ENCODE data around the gene EDIL3. TPM values are rescaled to one million over a fixed set of nuclear protein-coding genes. Genes with fewer than 3 reads are reported as not detected.
"Not testable (repeated sequence)": the region's sequence is repeated elsewhere in the genome, so short reads cannot be mapped to it uniquely, and the experiment has no call there.

EDIL3 gene
- total and polyA plus RNA-seq, 4 donors: 70.2 to 246 (median 79.5) TPM

GRCh38 chr5:84361572-84361971 lies 23.1 kb downstream of the EDIL3 start:
- Histone ChIP-seq H3K4me1 (ENCODE audit: control insufficient read depth, insufficient read depth, low read length) (no peaks in the 10 kb centered on the region), H3K27ac (ENCODE audit: low read depth, low read length) (no peak overlapping the region), H3K27me3 (ENCODE audit: control insufficient read depth, insufficient read depth, low read length) (no peaks in the 10 kb centered on the region), H3K36me3 (ENCODE audit: control insufficient read depth, insufficient read depth, low read length) (no peaks in the 10 kb centered on the region), H3K9me3 (ENCODE audit: control insufficient read depth, insufficient read depth, low read length) (no peaks in the 10 kb centered on the region), H3K4me3 (ENCODE audit: low read depth, low read length) (no peak overlapping the region)
- no CpG with 5 or more reads among the region's 2 CpGs for WGBS (ENCODE audit: insufficient coverage)
- no peak for DNase-seq (ENCODE audit: low read depth in 4 of 6, low spot score in 6 of 6)

- Histone ChIP-seq H3K4me1 (ENCODE audit: control insufficient read depth, insufficient read depth, low read length) (no peaks in the 10 kb centered on the region), H3K4me3 (ENCODE audit: low read depth, low read length) (no peak overlapping the region), H3K27ac (ENCODE audit: low read depth, low read length) (no peak overlapping the region), H3K27me3 (ENCODE audit: control insufficient read depth, insufficient read depth, low read length) (no peaks in the 10 kb centered on the region), H3K36me3 (ENCODE audit: control insufficient read depth, insufficient read depth, low read length) (no peaks in the 10 kb centered on the region), H3K9me3 (ENCODE audit: control insufficient read depth, insufficient read depth, low read length) (no peaks in the 10 kb centered on the region)
- no peak for DNase-seq (ENCODE audit: low read depth in 4 of 6, low spot score in 6 of 6)
- no CpG with 5 or more reads among the region's 3 CpGs for WGBS (ENCODE audit: insufficient coverage)
Measured at GRCh38 chr5:84360056-84360455, 24.6 kb downstream of the EDIL3 start.

- no peak overlapping the region for H3K27ac ChIP-seq (ENCODE audit: low read depth, low read length)
- 94% methylated on average over 2 of the region's 4 CpGs for WGBS (ENCODE audit: insufficient coverage)
- H3K4me3 ChIP-seq (ENCODE audit: low read depth, low read length): no peak overlapping the region
- H3K36me3 ChIP-seq (ENCODE audit: control insufficient read depth, insufficient read depth, low read length): no peaks in the 10 kb centered on the region
- H3K9me3 ChIP-seq (ENCODE audit: control insufficient read depth, insufficient read depth, low read length): no peaks in the 10 kb centered on the region
- no peaks in the 10 kb centered on the region for H3K4me1 ChIP-seq (ENCODE audit: control insufficient read depth, insufficient read depth, low read length)
- DNase-seq (ENCODE audit: low read depth in 4 of 6, low spot score in 6 of 6): no peak
- H3K27me3 ChIP-seq (ENCODE audit: control insufficient read depth, insufficient read depth, low read length): no peaks in the 10 kb centered on the region
Measured at GRCh38 chr5:84354101-84354500, 30.6 kb downstream of the EDIL3 start.

- no CpG with 5 or more reads among the region's 1 CpG for WGBS (ENCODE audit: insufficient coverage)
- no peaks in the 10 kb centered on the region for H3K4me1 ChIP-seq (ENCODE audit: control insufficient read depth, insufficient read depth, low read length)
- no peaks in the 10 kb centered on the region for H3K36me3 ChIP-seq (ENCODE audit: control insufficient read depth, insufficient read depth, low read length)
- H3K9me3 ChIP-seq (ENCODE audit: control insufficient read depth, insufficient read depth, low read length): no peaks in the 10 kb centered on the region
- no peak overlapping the region for H3K27ac ChIP-seq (ENCODE audit: low read depth, low read length)
- no peak for DNase-seq (ENCODE audit: low read depth in 4 of 6, low spot score in 6 of 6)
- no peaks in the 10 kb centered on the region for H3K27me3 ChIP-seq (ENCODE audit: control insufficient read depth, insufficient read depth, low read length)
- no peak overlapping the region for H3K4me3 ChIP-seq (ENCODE audit: low read depth, low read length)
Measured at GRCh38 chr5:84344788-84345187, 39.9 kb downstream of the EDIL3 start.

GRCh38 chr5:84343171-84343570 lies 41.5 kb downstream of the EDIL3 start:
- no peak for DNase-seq (ENCODE audit: low read depth in 4 of 6, low spot score in 6 of 6)
- Histone ChIP-seq H3K27me3 (ENCODE audit: control insufficient read depth, insufficient read depth, low read length) (no peaks in the 10 kb centered on the region), H3K4me3 (ENCODE audit: low read depth, low read length) (no peak overlapping the region), H3K36me3 (ENCODE audit: control insufficient read depth, insufficient read depth, low read length) (no peaks in the 10 kb centered on the region), H3K27ac (ENCODE audit: low read depth, low read length) (no peak overlapping the region), H3K4me1 (ENCODE audit: control insufficient read depth, insufficient read depth, low read length) (no peaks in the 10 kb centered on the region), H3K9me3 (ENCODE audit: control insufficient read depth, insufficient read depth, low read length) (no peaks in the 10 kb centered on the region)

- Histone ChIP-seq H3K9me3 (ENCODE audit: control insufficient read depth, insufficient read depth, low read length) (no peaks in the 10 kb centered on the region), H3K36me3 (ENCODE audit: control insufficient read depth, insufficient read depth, low read length) (no peaks in the 10 kb centered on the region), H3K4me1 (ENCODE audit: control insufficient read depth, insufficient read depth, low read length) (no peaks in the 10 kb centered on the region), H3K4me3 (ENCODE audit: low read depth, low read length) (no peak overlapping the region), H3K27me3 (ENCODE audit: control insufficient read depth, insufficient read depth, low read length) (no peaks in the 10 kb centered on the region), H3K27ac (ENCODE audit: low read depth, low read length) (no peak overlapping the region)
- WGBS (ENCODE audit: insufficient coverage): 100% methylated on average over 2 of the region's 5 CpGs
- DNase-seq (ENCODE audit: low read depth in 4 of 6, low spot score in 6 of 6): no peak
Measured at GRCh38 chr5:84332106-84332505, 52.6 kb downstream of the EDIL3 start.

GRCh38 chr5:84327591-84327990 lies 57.1 kb downstream of the EDIL3 start:
- Histone ChIP-seq H3K9me3 (ENCODE audit: control insufficient read depth, insufficient read depth, low read length) (peaks cover 3% of the 10 kb centered on the region), H3K27me3 (ENCODE audit: control insufficient read depth, insufficient read depth, low read length) (no peaks in the 10 kb centered on the region), H3K4me1 (ENCODE audit: control insufficient read depth, insufficient read depth, low read length) (no peaks in the 10 kb centered on the region), H3K27ac (ENCODE audit: low read depth, low read length) (no peak overlapping the region), H3K36me3 (ENCODE audit: control insufficient read depth, insufficient read depth, low read length) (no peaks in the 10 kb centered on the region), H3K4me3 (ENCODE audit: low read depth, low read length) (no peak overlapping the region)
- WGBS (ENCODE audit: insufficient coverage): no CpG with 5 or more reads among the region's 3 CpGs
- no peak for DNase-seq (ENCODE audit: low read depth in 4 of 6, low spot score in 6 of 6)

- Histone ChIP-seq H3K36me3 (ENCODE audit: control insufficient read depth, insufficient read depth, low read length) (no peaks in the 10 kb centered on the region), H3K4me3 (ENCODE audit: low read depth, low read length) (no peak overlapping the region), H3K9me3 (ENCODE audit: control insufficient read depth, insufficient read depth, low read length) (peaks cover 3% of the 10 kb centered on the region), H3K4me1 (ENCODE audit: control insufficient read depth, insufficient read depth, low read length) (no peaks in the 10 kb centered on the region), H3K27ac (ENCODE audit: low read depth, low read length) (no peak overlapping the region), H3K27me3 (ENCODE audit: control insufficient read depth, insufficient read depth, low read length) (no peaks in the 10 kb centered on the region)
- no CpG with 5 or more reads among the region's 3 CpGs for WGBS (ENCODE audit: insufficient coverage)
- DNase-seq (ENCODE audit: low read depth in 4 of 6, low spot score in 6 of 6): no peak
Measured at GRCh38 chr5:84322646-84323045, 62.0 kb downstream of the EDIL3 start.

GRCh38 chr5:84317826-84318225 lies 66.9 kb downstream of the EDIL3 start:
- DNase-seq (ENCODE audit: low read depth in 4 of 6, low spot score in 6 of 6); H3K27me3 ChIP-seq (ENCODE audit: control insufficient read depth, insufficient read depth, low read length); H3K27ac ChIP-seq (ENCODE audit: low read depth, low read length); H3K36me3 ChIP-seq (ENCODE audit: control insufficient read depth, insufficient read depth, low read length); H3K4me1 ChIP-seq (ENCODE audit: control insufficient read depth, insufficient read depth, low read length); H3K9me3 ChIP-seq (ENCODE audit: control insufficient read depth, insufficient read depth, low read length); H3K4me3 ChIP-seq (ENCODE audit: low read depth, low read length): not testable (repeated sequence)
- no CpG with 5 or more reads among the region's 1 CpG for WGBS (ENCODE audit: insufficient coverage)

DNA sequence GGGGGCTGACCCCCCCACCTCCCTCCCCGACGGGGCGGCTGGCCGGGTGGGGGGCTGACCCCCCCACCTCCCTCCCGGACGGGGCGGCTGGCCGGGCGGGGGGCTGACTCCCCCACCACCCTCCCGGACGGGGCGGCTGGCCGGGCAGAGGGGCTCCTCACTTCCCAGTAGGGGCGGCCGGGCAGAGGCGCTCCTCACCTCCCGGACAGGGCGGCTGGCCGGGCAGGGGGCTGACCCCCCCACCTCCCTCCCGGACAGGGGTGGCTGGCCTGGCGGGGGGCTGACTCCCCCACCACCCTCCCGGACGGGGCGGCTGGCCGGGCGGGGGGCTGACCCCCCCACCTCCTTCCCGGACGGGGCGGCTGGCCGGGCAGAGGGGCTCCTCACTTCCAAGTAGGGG lies 72.4 kb downstream of the EDIL3 start:
- not testable (repeated sequence) for H3K4me1 ChIP-seq (ENCODE audit: control insufficient read depth, insufficient read depth, low read length); H3K36me3 ChIP-seq (ENCODE audit: control insufficient read depth, insufficient read depth, low read length); H3K27me3 ChIP-seq (ENCODE audit: control insufficient read depth, insufficient read depth, low read length); DNase-seq (ENCODE audit: low read depth in 4 of 6, low spot score in 6 of 6); H3K9me3 ChIP-seq (ENCODE audit: control insufficient read depth, insufficient read depth, low read length); H3K27ac ChIP-seq (ENCODE audit: low read depth, low read length); H3K4me3 ChIP-seq (ENCODE audit: low read depth, low read length)
- no CpG with 5 or more reads among the region's 30 CpGs for WGBS (ENCODE audit: insufficient coverage)

- DNase-seq (ENCODE audit: low read depth in 4 of 6, low spot score in 6 of 6); H3K4me3 ChIP-seq (ENCODE audit: low read depth, low read length); H3K27me3 ChIP-seq (ENCODE audit: control insufficient read depth, insufficient read depth, low read length); H3K27ac ChIP-seq (ENCODE audit: low read depth, low read length); H3K4me1 ChIP-seq (ENCODE audit: control insufficient read depth, insufficient read depth, low read length); H3K36me3 ChIP-seq (ENCODE audit: control insufficient read depth, insufficient read depth, low read length); H3K9me3 ChIP-seq (ENCODE audit: control insufficient read depth, insufficient read depth, low read length): not testable (repeated sequence)
Measured at GRCh38 chr5:84309850-84310249, 74.8 kb downstream of the EDIL3 start.

All from spinal cord (tissue), 10 donors.